ENCODE results near the gene ASCC2. TPM values are rescaled to one million over a fixed set of nuclear protein-coding genes. Genes with fewer than 3 reads are reported as not detected.

Gene ASCC2
- total and polyA plus RNA-seq, 4 donors, result 34.6 to 43.7 (median 38.7) TPM

DNA sequence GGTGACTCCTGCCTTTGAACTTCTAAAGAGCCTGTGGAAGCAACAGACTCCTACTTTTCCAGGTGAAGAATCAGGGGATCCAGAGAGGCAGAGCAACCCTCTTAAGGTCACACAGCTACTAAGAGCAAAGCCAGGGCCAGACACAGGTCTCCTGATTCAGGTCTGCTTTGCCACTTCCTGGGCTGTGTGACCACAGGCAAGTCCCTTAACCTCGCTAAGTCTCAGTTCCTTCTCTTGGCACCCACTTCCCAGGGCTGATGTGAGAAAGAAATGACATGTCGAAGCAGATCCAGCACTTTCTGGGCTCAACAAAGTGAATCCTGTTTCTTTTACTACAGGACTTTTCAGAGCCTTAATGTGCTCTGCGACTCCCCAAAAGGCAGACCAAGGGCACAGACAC lies 40.7 kb downstream of the ASCC2 start:
- 92% methylated on average over 3 of the region's 3 CpGs for WGBS
- Histone ChIP-seq H3K9me3 (ENCODE audit: control insufficient read depth in 4 of 4, low read length in 3 of 4) (no peaks in the 10 kb centered on the region), H3K36me3 (ENCODE audit: control insufficient read depth in 4 of 4, insufficient read depth in 3 of 4, low read depth in 1 of 4, low read length in 3 of 4) (peaks cover 8 to 41% (median 27%) of the 10 kb centered on the region in 4 donors), H3K9ac (ENCODE audit: low read depth in 1 of 2, low read length in 2 of 2) (no peak overlapping the region), H3K4me1 (ENCODE audit: control insufficient read depth in 4 of 4, insufficient read depth in 4 of 4, low read length in 3 of 4) (peaks cover 9 to 37% (median 22%) of the 10 kb centered on the region in 4 donors), H3K4me3 (ENCODE audit: low read depth in 1 of 3, low read length in 3 of 3) (no peak overlapping the region), H3K27me3 (ENCODE audit: control insufficient read depth in 4 of 4, insufficient read depth in 4 of 4, low read length in 3 of 4) (no peaks in the 10 kb centered on the region), H3K27ac (ENCODE audit: low read depth in 1 of 2, low read length in 2 of 2) (no peak overlapping the region)
- TF ChIP-seq NR2F2 (IDR thresholded peaks at IDR 0.05), result no peak
- TF ChIP-seq SP1 (IDR thresholded peaks at IDR 0.05), result no peak
- TF ChIP-seq HNF4G (IDR thresholded peaks at IDR 0.05), result no peak
- no peak for TF ChIP-seq YY1 (IDR thresholded peaks at IDR 0.05)
- TF ChIP-seq, protein P1, sequence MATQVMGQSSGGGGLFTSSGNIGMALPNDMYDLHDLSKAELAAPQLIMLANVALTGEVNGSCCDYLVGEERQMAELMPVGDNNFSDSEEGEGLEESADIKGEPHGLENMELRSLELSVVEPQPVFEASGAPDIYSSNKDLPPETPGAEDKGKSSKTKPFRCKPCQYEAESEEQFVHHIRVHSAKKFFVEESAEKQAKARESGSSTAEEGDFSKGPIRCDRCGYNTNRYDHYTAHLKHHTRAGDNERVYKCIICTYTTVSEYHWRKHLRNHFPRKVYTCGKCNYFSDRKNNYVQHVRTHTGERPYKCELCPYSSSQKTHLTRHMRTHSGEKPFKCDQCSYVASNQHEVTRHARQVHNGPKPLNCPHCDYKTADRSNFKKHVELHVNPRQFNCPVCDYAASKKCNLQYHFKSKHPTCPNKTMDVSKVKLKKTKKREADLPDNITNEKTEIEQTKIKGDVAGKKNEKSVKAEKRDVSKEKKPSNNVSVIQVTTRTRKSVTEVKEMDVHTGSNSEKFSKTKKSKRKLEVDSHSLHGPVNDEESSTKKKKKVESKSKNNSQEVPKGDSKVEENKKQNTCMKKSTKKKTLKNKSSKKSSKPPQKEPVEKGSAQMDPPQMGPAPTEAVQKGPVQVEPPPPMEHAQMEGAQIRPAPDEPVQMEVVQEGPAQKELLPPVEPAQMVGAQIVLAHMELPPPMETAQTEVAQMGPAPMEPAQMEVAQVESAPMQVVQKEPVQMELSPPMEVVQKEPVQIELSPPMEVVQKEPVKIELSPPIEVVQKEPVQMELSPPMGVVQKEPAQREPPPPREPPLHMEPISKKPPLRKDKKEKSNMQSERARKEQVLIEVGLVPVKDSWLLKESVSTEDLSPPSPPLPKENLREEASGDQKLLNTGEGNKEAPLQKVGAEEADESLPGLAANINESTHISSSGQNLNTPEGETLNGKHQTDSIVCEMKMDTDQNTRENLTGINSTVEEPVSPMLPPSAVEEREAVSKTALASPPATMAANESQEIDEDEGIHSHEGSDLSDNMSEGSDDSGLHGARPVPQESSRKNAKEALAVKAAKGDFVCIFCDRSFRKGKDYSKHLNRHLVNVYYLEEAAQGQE (IDR thresholded peaks at IDR 0.05), result no peak
- TF ChIP-seq FOXA2 (IDR thresholded peaks at IDR 0.05), result no peak
- TF ChIP-seq TAF1 (conservative IDR thresholded peaks at IDR 0.05), result no peak
- no peak for TF ChIP-seq CTCF (IDR thresholded peaks at IDR 0.05; ENCODE audit: low read depth, low read length, missing input control)
- no peak for TF ChIP-seq FOXA1 (IDR thresholded peaks at IDR 0.05)
- TF ChIP-seq RXRA (IDR thresholded peaks at IDR 0.05), result no peak
- TF ChIP-seq HNF4A (conservative IDR thresholded peaks at IDR 0.05), result no peak
- no peak for TF ChIP-seq GABPA (IDR thresholded peaks at IDR 0.05 in 1 of 2, conservative IDR thresholded peaks at IDR 0.05 in 1 of 2)
- no peak for TF ChIP-seq JUND (IDR thresholded peaks at IDR 0.05)
- TF ChIP-seq RAD21 (IDR thresholded peaks at IDR 0.05), result no peak
- TF ChIP-seq, protein P2, sequence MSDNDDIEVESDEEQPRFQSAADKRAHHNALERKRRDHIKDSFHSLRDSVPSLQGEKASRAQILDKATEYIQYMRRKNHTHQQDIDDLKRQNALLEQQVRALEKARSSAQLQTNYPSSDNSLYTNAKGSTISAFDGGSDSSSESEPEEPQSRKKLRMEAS (IDR thresholded peaks at IDR 0.05), result no peak
- TF ChIP-seq EGR1 (IDR thresholded peaks at IDR 0.05; ENCODE audit: low read depth in 2 of 2), result no peak
- TF ChIP-seq, protein P3, sequence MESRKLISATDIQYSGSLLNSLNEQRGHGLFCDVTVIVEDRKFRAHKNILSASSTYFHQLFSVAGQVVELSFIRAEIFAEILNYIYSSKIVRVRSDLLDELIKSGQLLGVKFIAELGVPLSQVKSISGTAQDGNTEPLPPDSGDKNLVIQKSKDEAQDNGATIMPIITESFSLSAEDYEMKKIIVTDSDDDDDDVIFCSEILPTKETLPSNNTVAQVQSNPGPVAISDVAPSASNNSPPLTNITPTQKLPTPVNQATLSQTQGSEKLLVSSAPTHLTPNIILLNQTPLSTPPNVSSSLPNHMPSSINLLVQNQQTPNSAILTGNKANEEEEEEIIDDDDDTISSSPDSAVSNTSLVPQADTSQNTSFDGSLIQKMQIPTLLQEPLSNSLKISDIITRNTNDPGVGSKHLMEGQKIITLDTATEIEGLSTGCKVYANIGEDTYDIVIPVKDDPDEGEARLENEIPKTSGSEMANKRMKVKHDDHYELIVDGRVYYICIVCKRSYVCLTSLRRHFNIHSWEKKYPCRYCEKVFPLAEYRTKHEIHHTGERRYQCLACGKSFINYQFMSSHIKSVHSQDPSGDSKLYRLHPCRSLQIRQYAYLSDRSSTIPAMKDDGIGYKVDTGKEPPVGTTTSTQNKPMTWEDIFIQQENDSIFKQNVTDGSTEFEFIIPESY (IDR thresholded peaks at IDR 0.05), result no peak
- no peak for TF ChIP-seq ATF3 (IDR thresholded peaks at IDR 0.05)
- DNase-seq (ENCODE audit: low spot score), result no peak
